ENCODE data around the gene ZBTB12.

GRCh38 chr6:31892821-31893220 is 9.1 kb downstream of the ZBTB12 start:
- no peak for TF ChIP-seq CTCF (conservative IDR thresholded peaks at IDR 0.05; ENCODE audit: low read length)
- TF ChIP-seq EZH2phosphoT487 (IDR thresholded peaks at IDR 0.05; ENCODE audit: borderline replicate concordance, low read depth, low read length) = no peak

Measured in OCI-LY7 (cell line).